Endothelial cell of umbilical vein (primary cell): ENCODE data around the gene FAM83E.

ENCODE experiments used
- EZH2 ChIP-seq: IDR thresholded peaks from 2 replicates; pipeline ENCODE4 v1.6.1; 2012; ENCODE audit warnings: borderline replicate concordance, low read depth, mild to moderate bottlenecking, moderate library complexity, low read length, inconsistent platforms; ENCODE audit not compliant: severe bottlenecking
- FOS ChIP-seq: IDR thresholded peaks from 2 replicates; pipeline ENCODE4 v1.6.1; 2011; ENCODE audit warnings: mild to moderate bottlenecking, low read length, moderate library complexity, borderline replicate concordance; ENCODE audit not compliant: insufficient read depth
- JUN ChIP-seq: IDR thresholded peaks from 2 replicates; pipeline ENCODE4 v1.6.1; 2011; ENCODE audit warnings: borderline replicate concordance, low read depth; ENCODE audit not compliant: insufficient read length, insufficient read depth
- MYC ChIP-seq: IDR thresholded peaks from one replicate; pipeline ENCODE4 v1.6.1; 2011; ENCODE audit warnings: mild to moderate bottlenecking, low read depth, low read length
- POLR2A ChIP-seq: IDR thresholded peaks from 2 replicates; pipeline ENCODE4 v1.6.1; 2012; ENCODE audit warnings: low read depth, mild to moderate bottlenecking, control low read depth, low read length
- POLR2AphosphoS5 ChIP-seq: IDR thresholded peaks from 2 replicates; pipeline ENCODE4 v1.6.1; 2012; ENCODE audit warnings: low read depth, mild to moderate bottlenecking, control low read depth, low read length, moderate library complexity; ENCODE audit not compliant: insufficient read depth
- TF ChIP-seq, protein P1 (sequence below), 2 donors: IDR thresholded peaks; 1 replicate in 1 of 2; 2 replicates in 1 of 2; pipeline ENCODE4 v1.5.1; 2011; ENCODE audit warnings: low read length in 2 of 2, mild to moderate bottlenecking in 2 of 2, moderate library complexity in 2 of 2, control low read depth in 1 of 2, inconsistent platforms in 1 of 2, low read depth in 1 of 2; ENCODE audit not compliant: insufficient read depth in 1 of 2; ENCODE audit errors: extremely low read depth in 1 of 2
- TF ChIP-seq, protein P2 (sequence below): IDR thresholded peaks from 2 replicates; pipeline ENCODE4 v1.6.1; 2011; ENCODE audit not compliant: insufficient read depth, insufficient read length

DNA sequence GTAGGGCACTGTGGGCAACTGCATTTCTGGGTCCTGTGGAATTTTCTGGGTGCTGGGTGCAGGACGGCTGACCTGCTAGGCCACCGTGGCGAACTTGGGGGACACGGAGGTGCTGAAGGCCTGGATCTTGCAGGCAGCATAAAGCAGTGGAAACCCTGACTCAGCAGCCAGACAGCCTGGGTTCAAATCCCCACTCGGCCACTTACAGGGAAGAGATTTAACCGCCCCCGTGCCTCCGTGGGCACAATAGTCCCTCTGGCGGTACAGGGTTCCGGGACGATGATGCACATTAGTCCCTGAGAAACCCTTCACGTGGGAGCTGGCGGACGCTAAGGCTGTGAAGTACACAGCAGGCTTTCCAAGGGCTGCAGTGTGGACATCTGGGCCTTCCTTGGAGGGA is 3.0 kb downstream of the FAM83E start:
- TF ChIP-seq, protein P1, sequence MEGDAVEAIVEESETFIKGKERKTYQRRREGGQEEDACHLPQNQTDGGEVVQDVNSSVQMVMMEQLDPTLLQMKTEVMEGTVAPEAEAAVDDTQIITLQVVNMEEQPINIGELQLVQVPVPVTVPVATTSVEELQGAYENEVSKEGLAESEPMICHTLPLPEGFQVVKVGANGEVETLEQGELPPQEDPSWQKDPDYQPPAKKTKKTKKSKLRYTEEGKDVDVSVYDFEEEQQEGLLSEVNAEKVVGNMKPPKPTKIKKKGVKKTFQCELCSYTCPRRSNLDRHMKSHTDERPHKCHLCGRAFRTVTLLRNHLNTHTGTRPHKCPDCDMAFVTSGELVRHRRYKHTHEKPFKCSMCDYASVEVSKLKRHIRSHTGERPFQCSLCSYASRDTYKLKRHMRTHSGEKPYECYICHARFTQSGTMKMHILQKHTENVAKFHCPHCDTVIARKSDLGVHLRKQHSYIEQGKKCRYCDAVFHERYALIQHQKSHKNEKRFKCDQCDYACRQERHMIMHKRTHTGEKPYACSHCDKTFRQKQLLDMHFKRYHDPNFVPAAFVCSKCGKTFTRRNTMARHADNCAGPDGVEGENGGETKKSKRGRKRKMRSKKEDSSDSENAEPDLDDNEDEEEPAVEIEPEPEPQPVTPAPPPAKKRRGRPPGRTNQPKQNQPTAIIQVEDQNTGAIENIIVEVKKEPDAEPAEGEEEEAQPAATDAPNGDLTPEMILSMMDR (IDR thresholded peaks at IDR 0.05; ENCODE audit: extremely low read depth in 1 of 2, insufficient read depth in 1 of 2, low read depth in 1 of 2, low read length in 2 of 2), result no peak
- TF ChIP-seq, protein P2, sequence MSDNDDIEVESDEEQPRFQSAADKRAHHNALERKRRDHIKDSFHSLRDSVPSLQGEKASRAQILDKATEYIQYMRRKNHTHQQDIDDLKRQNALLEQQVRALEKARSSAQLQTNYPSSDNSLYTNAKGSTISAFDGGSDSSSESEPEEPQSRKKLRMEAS, result no peak
- TF ChIP-seq POLR2A, result no peak
- TF ChIP-seq FOS, result no peak
- no peak for TF ChIP-seq POLR2AphosphoS5
- TF ChIP-seq EZH2, result no peak
- TF ChIP-seq JUN, result no peak
- TF ChIP-seq MYC, result no peak
